ENCODE data around the gene KIAA0408.

Gene KIAA0408

GRCh38 chr6:127464161-127464880 is 5.1 kb upstream of the KIAA0408 start:
- TF ChIP-seq CTCF (IDR thresholded peaks at IDR 0.05) (no peak), ZFX (IDR thresholded peaks at IDR 0.05; ENCODE audit: borderline replicate concordance) (no peak)

GRCh38 chr6:127463056-127463455 is 3.9 kb upstream of the KIAA0408 start:
- peak overlapping the region; percentile 40 for H3K27ac ChIP-seq
- TF ChIP-seq CTCF (IDR thresholded peaks at IDR 0.05) (no peak), ZFX (IDR thresholded peaks at IDR 0.05; ENCODE audit: borderline replicate concordance) (no peak)

More at GRCh38 chr6:127464161-127464880, 5.1 kb upstream of the KIAA0408 start:
- peak overlapping the region; percentile 40; the same call in 1 of the 2 replicates for H3K27ac ChIP-seq

- TF ChIP-seq CTCF (IDR thresholded peaks at IDR 0.05) = peak; percentile 19; the same call in 1 of the 2 replicates
- TF ChIP-seq ZFX (IDR thresholded peaks at IDR 0.05; ENCODE audit: borderline replicate concordance) = no peak
- H3K27ac ChIP-seq = peak overlapping the region; percentile 40
Measured at GRCh38 chr6:127462376-127462775, 3.2 kb upstream of the KIAA0408 start.

- H3K27ac ChIP-seq = no peak overlapping the region
- TF ChIP-seq ZFX (IDR thresholded peaks at IDR 0.05; ENCODE audit: borderline replicate concordance) (no peak), CTCF (IDR thresholded peaks at IDR 0.05) (no peak)
Measured at GRCh38 chr6:127460465-127460864, 1.3 kb upstream of the KIAA0408 start.

- peak overlapping the region; percentile 81 for H3K27ac ChIP-seq
- TF ChIP-seq CTCF (IDR thresholded peaks at IDR 0.05) = no peak
- TF ChIP-seq ZFX (IDR thresholded peaks at IDR 0.05; ENCODE audit: borderline replicate concordance) = no peak
Measured at GRCh38 chr6:127458817-127459216, 372 bp downstream of the KIAA0408 start.

GRCh38 chr6:127458222-127458621 is 967 bp downstream of the KIAA0408 start:
- H3K27ac ChIP-seq = peak overlapping the region; percentile 81
- TF ChIP-seq CTCF (IDR thresholded peaks at IDR 0.05) (no peak), ZFX (IDR thresholded peaks at IDR 0.05; ENCODE audit: borderline replicate concordance) (no peak)

GRCh38 chr6:127457456-127458064 is 1.6 kb downstream of the KIAA0408 start:
- peak overlapping the region; percentile 81 for H3K27ac ChIP-seq
- TF ChIP-seq ZFX (IDR thresholded peaks at IDR 0.05; ENCODE audit: borderline replicate concordance) (no peak), CTCF (IDR thresholded peaks at IDR 0.05) (no peak)

Measured in 22Rv1 (cell line).